AG08396 (cell line): ENCODE measurements around the gene HLA-DOA.

Experiments used
- DNase-seq: peaks from one replicate; pipeline ENCODE4 v3.0.0; 2012; ENCODE audit warnings: low spot score, mixed read lengths

The HLA-DOA gene

DNA sequence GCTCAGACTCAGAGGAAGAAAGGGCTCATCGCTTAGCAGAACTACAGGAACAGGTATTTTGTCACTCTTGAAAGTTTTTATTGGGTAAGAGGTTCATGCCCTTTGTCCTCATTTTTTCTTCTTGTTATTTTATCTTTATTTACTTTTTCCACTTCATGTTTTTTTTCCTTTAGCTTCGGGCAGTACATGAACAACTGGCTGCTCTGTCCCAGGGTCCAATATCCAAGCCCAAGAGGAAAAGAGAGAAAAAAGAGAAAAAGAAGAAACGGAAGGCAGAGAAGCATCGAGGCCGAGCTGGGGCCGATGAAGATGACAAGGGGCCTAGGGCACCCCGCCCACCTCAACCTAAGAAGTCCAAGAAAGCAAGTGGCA is 31.5 kb downstream of the HLA-DOA start:
- no peak for DNase-seq

DNA sequence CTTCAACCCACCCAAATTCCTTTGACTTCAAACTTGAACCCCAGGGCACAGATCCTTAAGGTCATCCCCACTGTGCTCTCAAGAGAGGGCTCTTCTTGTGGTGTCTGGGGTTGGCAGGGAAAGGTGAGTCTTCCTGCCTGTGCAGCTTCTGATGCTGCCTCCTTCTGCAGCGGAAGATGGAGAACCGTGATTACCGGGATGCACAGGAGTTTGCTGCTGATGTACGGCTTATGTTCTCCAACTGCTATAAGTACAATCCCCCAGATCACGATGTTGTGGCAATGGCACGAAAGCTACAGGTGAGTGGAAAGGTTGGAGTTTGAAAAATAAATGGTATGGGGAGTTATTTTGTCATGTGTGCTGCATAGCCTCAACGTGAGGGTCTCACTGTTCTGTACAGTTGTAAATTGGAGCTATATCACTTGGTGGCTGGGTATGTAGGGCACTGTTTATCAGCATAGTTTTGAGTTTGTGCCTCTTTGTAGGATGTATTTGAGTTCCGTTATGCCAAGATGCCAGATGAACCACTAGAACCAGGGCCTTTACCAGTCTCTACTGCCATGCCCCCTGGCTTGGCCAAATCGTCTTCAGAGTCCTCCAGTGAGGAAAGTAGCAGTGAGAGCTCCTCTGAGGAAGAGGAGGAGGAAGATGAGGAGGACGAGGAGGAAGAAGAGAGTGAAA is 32.0 kb downstream of the HLA-DOA start:
- DNase-seq = no peak

- no peak for DNase-seq
Observed at GRCh38 chr6:32976334-32977069, 32.9 kb downstream of the HLA-DOA start.

DNA sequence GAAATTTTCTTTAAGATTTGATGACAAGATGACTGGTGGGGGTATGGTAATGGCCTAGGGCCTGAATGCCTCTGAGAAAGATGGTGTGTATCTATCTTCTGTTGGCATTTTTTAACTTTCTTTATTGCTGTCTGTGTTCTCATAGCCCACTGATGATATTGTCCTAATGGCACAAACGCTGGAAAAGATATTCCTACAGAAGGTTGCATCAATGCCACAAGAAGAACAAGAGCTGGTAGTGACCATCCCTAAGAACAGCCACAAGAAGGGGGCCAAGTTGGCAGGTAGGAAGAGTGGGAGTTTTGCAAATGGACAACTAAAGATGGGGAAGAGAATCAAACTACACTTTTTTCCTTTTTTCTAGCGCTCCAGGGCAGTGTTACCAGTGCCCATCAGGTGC is 33.5 kb downstream of the HLA-DOA start:
- DNase-seq = no peak

DNA sequence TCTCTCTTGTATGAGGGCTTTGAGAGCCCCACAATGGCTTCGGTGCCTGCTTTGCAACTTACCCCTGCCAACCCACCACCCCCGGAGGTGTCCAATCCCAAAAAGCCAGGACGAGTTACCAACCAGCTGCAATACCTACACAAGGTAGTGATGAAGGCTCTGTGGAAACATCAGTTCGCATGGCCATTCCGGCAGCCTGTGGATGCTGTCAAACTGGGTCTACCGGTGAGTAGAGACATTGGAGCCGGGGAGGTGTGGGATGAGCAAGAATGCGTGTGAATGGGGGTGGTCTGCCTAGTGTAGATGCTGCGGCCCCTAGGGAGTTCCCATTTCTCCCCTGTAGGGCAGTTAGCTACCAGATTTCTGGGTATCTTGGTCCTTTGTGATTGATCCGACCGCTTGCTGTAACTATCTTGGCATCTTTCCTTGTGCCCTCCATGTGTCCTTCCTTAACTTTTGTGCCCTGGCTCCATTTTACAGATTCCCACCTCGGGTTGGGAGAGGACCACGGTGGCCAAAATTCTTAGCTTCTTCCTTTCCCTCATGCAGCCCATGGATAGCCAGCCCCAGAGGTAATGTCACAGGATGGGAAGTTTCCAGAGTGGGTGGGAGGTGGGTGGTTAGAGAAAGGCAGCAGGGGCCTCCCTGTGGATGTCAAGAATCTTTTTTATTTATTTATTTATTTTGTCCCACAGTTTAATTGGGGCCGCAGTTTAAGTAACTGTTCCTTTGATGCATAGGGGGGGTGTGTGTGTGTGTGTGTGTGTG is 34.7 kb downstream of the HLA-DOA start:
- DNase-seq = no peak

DNA sequence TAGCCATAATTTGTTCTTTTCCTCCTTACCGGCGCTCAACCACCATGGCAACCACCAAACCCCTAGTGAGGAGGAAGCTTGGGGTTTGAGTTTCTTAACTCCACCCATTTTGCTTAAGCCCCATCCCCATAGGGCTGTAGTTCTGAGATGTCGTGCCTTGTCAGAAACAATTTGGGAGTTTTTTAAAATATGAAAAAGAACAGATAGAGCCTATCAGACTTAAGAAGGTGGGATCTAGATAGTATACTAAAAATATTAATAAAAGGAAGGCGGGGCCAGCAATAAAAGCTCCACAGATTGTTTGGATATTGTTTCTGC is 35.4 kb downstream of the HLA-DOA start:
- DNase-seq = peak; percentile 59

DNA sequence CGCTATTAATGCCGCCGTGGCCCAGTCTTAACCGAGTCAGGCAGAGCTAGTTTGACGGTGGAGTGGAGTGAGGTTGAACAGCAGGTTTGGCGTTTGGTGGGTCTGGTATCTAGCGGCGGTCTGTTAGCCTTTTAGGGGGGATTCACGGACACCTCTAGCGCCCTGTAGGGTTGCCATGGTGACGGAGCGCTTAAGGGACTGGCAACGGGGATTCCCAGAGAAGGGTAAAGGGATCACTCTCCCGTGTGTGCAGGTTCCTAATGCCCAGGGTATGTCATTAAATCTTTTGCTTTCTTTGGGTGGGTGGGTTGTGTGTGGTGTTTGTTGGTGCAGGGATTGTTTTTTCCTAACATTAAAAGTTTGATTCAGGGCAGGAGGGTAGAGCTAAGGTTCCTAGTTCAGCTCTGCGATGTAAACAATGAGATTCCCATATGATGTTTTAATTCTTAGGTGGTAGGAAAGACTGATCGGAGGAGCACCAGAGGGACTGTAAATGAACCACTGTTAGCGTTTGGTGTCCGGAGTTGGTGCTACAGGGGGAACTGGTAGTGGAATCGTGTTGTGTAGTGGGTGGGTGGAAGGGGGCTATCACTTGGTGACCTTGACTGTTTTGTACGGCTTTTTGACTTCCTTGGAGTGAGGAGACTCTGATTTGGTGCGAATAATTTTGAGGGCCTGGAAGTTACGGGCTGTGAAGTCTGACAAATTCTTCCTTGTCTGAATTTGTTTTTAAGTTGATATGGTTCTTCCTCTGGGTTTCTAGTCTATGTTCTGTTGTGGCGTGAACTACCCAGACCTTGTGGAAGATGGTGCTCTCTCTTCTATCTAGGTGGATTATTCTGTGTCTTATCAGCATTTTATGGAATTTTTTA is 36.0 kb downstream of the HLA-DOA start:
- DNase-seq = no peak

DNA sequence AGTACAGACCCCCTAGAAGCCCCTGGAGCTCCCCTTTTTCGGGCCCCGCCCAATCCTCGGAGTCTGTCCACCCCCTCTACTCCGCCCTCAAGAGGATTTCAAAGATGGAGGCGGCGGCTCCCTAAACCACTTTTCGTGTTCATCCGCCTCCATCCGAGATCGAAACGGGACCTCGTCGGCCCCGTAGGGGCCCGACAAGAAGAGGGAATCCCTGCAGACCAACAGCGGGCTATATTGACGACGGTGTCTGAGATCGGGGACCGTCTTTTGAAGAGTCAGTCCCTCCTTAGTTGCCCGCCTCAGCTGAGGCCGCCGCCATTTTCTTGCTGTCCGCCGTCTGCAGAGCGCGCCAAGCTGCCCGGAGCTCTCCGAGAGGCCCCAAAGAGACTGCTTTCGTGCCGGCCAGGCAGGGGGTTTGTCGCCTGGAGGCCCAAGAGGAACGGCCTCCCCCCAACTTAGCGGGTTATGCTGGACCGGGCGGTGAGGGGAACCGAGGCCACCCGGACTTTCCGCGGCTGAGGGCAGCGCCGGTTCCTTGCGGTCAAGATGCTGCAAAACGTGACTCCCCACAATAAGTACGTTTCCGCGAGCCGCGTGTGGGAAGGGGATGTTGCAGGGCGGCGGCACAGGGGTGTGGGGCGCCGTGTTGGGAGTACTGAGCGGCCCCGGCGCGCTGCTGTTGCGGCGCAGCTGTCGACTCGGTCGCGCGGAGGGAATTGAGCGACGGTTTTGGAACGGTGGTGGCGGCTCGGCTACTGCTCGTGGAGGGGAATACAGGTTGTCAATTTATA is 36.8 kb downstream of the HLA-DOA start:
- no peak for DNase-seq

- peak; percentile 97 for DNase-seq
Observed at GRCh38 chr6:32971581-32972352, 37.6 kb downstream of the HLA-DOA start.

DNA sequence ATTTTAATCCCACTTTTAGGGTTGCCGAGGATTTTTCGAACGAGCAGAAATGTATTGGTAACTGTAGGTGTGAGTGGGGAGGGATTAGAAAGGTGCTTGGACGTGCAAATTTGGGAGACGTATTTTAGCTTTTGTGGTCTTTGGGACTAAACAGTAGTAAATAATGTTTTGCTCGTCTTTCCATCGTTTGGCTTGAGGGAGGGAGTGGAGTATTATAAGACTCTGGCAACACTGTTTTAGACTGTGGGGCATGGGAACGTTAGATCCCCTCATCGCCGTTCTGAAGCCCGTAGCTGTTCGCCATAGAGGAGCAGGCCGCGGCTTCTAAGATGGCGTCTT is 38.2 kb downstream of the HLA-DOA start:
- no peak for DNase-seq

- peak; percentile 81 for DNase-seq
Observed at GRCh38 chr6:32970413-32971241, 38.8 kb downstream of the HLA-DOA start.

GRCh38 chr6:32969685-32970412 is 39.5 kb downstream of the HLA-DOA start:
- DNase-seq = peak; percentile 69

- DNase-seq = peak; percentile 40
Observed at GRCh38 chr6:32968867-32969684, 40.3 kb downstream of the HLA-DOA start.

DNA sequence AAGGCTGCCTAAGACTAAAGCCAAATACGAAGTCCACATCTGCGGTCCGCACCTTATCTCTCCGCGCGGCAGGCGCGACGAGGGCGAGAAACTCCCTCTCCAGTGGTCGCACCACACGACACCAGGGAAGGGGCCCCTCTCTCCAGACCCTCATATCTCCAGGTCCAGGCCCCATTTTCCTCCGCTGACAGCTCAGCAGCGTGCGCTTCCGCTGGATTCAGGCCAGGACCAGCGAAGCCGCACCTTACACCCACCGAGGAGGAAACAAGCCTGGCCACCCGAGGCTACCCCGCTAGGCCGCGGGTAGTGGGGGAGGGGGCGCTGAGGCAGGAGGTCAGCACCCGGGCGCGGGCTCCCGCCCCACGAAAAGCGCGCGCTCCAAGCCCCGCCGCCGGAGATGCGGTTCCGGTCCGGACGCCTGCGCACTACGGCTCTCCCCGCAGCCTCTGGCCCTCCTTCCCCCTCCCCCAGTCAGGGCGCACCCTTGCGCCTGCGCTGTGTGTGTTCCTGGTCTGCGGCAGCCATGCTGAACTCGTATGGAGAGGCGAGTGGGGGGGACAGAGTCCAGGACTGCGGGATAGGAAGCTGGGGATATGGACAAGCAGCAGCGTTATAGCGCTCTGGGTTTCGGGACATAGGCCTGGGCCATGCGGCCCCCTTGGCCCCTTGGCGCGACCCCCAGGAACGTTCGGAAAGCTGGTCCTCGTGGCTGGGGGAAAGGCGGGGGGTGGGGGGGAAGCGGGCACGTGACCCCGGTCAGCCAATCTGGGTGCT is 41.1 kb downstream of the HLA-DOA start, which contains the start of gene BRD2:
Gene BRD2, plus strand, starts transcription at position 502 of the 774 bp plus-strand sequence. CDS start 4,305 bp downstream, outside the sequence.
- peak; percentile 95 for DNase-seq

DNA sequence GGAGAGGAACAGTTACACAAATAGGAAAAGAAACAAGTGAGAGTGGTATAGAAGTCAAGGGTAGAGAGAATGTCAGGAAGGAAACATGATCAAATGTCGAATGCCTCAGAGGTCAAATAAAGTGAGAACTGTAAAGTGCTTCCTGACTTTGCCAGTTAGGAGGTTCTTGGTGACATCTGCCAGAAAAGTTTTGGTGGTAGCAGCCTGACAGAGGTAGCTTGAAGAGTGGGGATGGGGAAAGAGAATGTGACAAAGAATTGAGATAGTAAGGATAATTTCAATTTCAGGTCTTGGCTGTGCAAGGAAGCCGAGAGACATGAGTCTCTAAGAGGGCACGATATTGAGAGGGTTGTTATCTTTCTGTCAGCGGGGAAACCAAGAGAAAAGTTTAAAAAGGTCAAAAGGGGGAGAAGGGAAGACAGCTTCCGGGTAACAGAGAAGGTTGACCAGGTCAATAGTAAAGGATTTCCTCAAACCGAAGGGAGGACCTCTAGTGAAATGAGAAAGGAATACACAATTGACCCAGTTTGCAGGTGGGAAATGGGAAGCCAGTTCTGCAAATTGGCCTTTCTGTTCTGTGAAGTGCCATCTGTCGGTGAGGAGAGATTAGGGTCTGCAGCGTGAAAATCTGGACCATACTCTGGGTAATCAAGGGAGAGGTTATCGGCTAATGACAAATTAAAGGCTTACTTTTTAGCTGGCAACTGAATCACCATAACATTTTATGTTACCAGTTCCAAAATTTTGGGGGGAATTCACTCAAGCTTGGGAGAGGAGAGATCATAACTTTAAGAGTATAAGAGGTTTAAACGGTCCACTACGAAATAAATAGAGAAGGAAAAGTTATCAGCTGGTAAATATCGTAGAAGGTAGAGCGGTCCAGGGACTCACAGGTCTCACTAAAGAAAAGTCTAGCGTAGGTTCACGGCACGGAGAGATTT is 42.0 kb downstream of the HLA-DOA start:
- DNase-seq = no peak

GRCh38 chr6:32964776-32965175 is 44.6 kb downstream of the HLA-DOA start:
- DNase-seq = no peak
